NCI-H2029 (cell line): ENCODE measurements around the gene ZNF813.
"Not testable (repeated sequence)": the region's sequence is repeated elsewhere in the genome, so short reads cannot be mapped to it uniquely, and the experiment has no call there.

Experiments used
- DNase-seq: peaks from one replicate; lab custom pipeline; 2025; lab: John Stamatoyannopoulos, UW

Gene ZNF813

DNA sequence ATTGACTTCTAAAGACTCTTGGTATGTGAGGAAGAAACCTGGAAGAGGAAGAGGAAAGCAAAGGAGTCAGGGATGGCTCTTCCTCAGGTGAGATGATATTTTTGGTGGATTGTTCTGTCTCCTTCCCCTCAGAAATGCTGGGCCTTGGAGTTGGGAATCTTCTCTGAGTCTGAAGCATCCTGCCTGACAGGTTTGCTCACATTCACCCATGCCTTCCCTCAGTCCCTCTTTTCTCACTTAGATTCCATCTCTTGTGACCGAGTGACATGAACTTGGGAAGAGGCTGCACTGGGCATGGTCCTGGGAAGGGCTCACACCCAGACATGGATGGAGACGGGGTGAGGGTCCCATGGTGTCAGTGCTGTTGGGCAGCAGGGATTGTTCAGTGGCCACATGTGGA lies 16.2 kb downstream of the ZNF813 start:
- not testable (repeated sequence) for DNase-seq

DNA sequence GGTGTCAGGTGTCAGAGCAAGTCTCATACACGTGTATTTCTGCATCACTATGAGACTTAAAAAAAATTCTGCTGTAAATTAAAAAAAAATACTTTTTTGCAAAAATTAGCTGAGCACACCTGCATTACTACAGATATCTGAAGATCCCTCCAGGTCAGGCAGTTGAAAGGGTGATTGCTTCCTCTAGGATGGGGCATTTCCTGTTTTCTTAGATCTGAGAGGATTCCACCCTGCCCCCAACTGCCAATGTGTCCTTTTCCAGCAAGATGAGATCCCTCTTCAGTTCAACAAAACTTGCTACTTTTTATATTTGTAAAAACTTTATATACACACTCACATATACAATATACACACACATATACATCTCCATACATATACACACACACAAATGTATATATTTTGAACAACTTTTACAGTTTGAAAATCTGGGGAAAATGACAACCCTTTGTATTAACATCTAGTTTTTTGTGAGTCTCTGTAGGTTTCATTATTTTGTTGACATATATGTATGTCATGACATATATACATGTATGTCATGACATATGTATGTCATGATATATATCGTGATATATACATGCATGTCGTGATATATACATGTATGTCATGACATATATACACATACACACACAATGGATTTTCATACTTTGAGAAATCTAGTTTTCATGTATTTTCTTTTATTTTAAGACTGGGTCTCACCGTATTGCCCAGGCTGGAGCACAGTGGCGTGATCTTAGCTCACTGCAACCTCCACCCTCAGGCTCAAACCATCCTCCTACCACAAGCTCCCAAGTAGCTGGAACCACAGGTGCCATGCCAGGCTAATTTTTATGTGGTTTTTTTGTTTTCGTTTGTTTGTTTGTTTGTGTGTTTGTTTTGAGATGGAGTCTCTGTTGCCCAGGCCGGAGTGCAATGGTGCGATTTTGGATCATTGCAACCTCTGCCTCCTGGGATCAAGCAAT lies 17.8 kb downstream of the ZNF813 start:
- no peak for DNase-seq

DNA sequence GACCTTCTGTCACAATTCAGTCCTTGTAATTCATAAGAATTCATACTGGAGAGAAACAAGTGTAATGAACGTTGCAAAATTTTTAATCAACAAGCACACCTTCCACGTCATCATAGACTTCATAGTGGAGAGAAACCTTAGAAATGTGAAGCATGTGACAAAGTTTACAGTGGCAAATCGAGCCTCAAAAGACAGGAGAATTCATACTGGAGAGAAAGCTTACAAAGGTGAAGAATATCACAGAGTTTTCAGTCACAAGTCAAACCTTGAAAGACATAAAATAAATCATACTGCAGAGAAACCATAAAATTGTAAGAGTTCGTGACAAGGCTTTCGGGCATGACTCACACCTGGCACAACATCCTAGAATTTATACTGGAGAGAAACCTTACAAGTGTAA lies 24.6 kb downstream of the ZNF813 start:
- DNase-seq, result no peak

DNA sequence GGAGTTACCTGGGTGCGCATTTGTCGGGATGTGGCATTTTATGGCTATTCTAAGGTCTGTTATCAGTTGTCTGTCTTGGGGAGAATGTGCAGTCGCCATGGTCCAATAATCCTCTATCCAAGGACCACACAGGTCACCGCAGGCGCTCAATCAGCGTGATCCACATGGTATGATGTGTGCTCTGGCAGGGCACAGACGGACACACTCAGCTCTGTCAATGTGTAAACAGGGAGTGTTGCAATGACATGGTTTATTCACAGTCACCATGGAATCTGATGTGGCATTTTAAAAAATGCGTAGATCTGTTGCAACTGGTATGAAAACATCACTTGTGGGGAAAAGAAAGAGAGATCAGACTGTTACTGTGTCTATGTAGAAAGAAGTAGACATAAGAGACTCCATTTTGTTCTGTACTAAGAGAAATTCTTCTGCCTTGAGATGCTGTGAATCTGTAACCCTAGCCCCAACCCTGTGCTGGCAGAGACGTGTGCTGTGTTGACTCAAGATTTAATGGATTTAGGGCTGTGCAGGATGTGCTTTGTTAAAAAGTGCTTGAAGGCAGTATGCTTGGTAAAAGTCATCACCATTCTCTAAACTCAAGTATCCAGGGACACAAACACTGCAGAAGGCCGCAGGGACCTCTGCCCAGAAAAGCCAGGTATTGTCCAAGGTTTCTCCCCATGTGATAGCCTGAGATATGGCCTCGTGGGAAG lies 29.9 kb downstream of the ZNF813 start:
- not testable (repeated sequence) for DNase-seq

DNA sequence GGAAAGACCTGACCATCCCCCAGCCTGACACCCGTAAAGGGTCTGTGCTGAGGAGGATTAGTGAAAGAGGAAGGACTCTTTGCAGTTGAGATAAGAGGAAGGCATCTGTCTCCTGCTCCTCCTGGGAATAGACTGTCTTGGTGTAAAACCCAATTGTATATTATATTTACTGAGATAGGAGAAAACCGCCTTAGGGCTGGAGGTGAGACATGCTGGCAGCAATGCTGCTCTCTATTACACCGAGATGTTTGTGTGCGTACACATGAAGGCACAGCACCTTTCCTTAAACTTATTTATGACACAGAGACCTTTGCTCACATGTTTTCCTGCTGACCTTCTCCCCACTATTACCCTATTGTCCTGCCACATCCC lies 30.5 kb downstream of the ZNF813 start:
- DNase-seq, result not testable (repeated sequence)

DNA sequence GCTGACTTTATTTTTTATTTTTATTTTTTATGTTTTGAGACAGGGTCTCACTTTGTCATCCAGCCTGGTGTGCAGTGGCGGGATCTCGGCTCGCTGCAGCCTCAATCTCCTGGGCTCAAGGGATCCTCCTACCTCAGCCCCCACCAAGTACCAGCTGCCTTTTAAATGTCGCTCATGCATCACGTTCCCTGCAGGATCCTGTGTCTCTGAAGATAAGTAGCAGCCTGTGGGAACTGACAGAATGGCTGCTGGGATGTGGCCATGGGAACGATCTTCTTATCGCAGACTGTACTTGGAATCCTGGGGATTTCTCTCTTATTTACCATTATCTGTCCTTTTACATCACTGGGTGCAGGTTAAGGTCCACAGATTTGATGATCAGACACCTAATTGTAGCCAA lies 35.6 kb downstream of the ZNF813 start:
- not testable (repeated sequence) for DNase-seq

DNA sequence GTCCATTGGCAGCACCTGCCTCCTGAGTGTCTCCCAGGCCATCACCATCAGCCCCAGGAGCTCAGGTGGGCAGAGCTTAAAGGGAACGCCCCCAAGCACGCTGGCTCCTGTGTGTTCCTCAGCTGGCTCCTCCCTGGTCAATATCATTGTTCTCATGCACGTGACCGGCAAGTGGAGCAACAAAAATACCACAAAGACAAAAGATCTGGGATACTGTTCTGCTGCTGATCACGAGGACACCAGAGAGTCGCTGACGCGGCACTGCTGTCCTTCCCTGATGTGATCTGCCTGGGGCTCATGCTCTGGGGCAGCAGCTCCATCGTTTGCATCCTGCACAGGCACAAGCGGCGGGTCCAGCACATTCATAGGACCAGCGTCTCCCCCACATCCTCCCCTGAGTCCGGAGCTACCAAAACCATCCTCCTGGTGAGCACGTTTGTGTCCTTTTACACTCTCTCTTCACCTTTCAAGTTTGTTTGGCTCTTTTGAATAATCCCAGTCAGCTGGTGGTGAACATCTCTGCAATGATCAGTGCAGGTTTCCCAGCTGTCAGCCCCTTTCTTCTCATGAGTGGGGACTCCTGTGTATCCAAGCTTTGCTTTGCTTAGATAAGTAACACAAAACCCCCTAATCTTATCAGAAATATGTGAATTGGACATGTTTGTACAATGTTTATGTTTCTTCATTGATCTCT lies 36.3 kb downstream of the ZNF813 start:
- DNase-seq, result not testable (repeated sequence)

DNA sequence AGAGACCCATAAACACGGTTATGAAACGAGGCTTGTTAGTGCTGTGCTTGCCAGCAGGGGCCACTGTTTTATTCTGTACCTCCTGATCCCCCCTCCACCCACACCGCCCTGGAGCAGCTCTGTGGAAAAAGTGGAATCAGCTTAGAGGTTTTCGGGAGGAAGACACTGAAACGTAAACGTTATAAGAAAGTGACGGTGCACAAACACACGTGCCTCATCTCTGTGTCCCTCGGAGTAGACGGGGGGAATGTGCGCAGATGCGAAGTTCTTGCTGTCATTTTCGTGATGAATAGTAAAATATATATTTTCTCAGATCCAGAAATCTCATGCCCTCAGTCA lies 36.8 kb downstream of the ZNF813 start:
- not testable (repeated sequence) for DNase-seq

DNA sequence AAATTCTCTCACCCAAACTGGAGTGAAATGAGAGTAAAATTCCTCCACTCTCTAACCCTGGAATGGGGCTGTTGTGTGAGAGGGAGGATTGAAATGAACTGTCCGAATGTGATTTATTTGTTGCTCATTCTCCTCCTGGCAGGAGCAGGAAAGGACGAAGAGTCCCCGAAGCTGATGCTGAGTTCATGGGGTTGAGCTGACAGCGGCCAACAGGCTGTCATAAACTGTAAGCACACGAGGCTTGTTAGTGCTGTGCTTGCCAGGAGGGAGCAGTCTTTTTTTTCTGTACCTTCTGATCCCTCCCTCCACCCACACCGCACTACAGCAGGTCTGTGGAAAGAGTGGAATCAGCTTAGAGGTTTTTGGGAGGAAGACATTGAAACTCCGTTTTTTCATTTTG lies 37.4 kb downstream of the ZNF813 start:
- no peak for DNase-seq

DNA sequence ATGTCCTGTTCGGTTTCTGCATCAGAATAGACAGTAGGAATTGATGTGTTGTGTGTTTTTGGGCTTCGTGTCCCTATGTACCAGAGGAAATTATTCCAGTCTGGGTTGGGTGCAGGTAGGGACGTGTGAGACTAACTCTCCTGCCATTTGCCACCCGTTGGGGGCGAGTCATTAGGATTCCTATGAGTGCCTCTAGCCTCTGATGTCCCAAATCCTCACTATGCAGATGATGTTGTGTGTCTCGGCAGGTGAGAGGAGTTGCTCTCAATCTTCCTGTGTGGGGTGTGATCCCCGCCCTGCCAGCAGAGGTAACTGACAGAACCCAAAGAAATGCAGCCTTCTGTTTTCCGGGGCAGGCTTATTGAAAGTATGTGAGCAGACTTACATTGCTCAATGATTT lies 39.2 kb downstream of the ZNF813 start:
- no peak for DNase-seq

DNA sequence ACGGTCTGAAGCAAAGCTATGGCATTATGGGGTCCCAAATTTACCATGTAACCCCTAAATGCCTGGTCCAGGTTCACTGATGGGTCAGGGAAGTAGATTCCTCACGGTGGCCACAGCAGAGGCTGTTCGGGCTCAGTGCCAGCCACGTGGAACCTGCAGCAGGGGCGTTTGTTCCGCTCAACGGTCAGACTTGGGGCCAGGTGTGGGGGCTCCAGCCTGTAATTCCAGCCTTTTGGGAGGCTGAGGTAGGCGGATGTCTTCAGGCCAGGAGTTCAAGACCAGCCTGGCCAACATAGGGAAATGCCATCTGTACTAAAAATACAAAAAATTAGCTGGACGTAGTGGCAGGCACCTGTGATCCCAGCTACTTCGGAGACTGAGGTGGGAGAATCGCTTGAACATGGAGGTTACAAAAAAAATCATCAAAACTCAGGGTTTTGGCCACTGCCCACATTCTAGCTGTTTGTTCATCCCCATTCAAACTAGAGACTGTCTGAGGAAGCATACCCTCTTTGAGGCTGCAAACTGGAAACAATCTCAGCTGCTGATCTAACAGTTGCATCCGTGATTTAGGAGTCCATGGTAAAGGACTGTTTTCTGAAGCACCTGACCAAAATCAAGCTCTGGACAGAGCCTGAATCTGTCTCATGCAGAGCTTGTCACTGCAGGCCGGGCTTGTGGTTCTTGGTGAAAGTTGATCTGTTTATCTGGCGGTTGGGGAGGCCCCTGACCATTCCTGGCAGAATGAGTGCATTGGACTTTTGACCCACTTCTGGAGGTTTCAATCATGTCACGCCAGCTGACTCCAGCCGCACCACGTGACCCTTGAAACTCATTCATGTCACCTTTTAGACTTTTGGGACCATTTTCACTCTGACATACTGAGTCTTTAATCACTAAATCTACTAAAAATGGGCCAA lies 40.2 kb downstream of the ZNF813 start:
- DNase-seq, result no peak

DNA sequence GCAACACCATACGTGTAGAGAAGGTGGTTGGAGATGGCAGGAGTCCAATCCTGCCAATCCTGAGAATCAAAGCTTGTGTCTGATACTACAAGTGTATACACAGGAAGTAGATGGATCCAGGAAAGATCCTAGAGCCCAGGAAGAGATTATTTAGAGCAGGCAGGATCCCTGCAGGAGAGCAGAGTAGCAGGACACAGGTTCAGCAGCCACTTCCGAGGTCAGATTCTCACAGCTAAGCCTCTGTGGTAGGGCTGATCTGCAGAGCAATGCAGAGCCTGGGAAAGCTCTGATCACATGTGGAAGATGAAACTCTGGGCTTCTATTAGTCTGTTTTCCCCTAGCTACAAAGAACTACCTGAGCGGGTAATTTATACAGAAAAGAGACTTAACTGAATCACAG lies 41.9 kb downstream of the ZNF813 start:
- no peak for DNase-seq

DNA sequence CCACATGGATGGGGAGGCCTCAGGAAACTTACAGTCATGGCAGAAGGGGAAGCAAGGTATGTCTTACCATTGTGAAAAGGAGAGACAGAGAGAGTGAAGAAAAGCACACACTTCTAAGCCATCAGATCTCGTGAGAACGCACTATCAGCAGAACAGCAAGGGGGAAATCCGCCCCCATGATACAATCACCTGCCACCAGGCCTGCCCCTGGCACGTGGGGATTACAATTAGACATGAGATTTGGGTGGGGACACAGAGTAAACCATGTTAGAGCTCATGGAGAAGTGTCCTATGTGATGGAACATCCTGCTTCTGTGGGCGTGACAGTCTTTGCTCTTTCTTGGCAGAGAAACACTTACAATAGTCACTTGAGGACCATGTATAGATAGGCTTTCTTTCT lies 42.3 kb downstream of the ZNF813 start:
- no peak for DNase-seq

DNA sequence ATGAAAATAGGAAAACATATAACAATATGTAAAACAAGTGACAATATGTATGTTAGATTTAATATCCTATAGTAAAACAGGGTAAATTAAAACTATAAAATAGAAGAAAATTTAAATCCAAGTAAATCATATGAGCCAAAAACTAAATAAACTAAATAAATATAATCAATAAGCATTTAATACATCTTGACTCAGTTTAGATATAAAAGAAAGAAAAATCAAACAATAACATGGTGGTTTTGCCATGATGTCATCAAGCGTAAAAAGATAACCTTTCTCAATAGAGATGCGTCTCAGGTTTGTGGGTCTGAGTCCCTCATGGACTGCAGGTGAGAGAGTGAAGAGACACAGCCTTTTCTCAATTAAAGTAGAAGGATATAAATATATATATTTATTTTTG lies 43.8 kb downstream of the ZNF813 start:
- no peak for DNase-seq

DNA sequence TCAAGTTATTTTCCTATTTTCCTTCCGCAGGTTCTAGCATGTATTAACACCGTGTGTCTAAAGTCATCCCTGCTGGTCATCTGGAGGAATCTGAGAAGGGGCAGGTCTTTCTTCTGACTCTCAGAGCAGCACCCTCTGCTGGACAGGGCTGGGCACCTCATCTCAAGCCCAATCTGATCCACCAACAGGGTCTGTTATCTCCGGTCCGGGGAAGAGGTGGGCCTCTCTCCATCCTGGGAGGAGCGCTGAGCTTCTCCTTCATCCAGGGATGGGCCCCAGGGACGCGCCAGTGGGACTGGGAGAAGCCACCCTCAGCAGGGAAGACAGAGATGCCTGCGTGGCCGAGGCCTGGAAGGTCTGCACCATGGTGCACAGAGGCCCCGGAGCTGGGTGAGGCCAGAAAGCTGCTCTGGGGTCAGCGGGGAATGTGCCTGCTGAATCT lies 44.4 kb downstream of the ZNF813 start:
- DNase-seq, result peak; percentile 10

DNA sequence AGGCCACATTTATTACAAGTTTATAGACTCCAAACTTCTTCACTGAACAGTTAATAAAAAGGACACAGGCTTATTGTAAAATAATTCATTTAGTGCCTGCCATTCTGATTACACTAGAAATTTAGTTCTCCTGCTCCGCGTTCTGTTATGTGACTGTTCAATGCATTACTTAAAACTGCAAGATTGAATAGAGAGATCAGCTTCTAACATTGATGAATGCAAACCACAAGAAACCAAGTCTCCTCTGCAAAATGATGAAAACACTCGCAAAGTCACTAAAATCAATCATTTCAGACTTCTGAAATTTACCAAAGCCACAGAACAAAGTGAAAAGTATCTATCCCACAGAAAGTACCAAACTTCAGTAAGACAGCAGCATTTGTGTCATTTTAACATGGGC lies 47.5 kb downstream of the ZNF813 start:
- DNase-seq, result not testable (repeated sequence)

DNA sequence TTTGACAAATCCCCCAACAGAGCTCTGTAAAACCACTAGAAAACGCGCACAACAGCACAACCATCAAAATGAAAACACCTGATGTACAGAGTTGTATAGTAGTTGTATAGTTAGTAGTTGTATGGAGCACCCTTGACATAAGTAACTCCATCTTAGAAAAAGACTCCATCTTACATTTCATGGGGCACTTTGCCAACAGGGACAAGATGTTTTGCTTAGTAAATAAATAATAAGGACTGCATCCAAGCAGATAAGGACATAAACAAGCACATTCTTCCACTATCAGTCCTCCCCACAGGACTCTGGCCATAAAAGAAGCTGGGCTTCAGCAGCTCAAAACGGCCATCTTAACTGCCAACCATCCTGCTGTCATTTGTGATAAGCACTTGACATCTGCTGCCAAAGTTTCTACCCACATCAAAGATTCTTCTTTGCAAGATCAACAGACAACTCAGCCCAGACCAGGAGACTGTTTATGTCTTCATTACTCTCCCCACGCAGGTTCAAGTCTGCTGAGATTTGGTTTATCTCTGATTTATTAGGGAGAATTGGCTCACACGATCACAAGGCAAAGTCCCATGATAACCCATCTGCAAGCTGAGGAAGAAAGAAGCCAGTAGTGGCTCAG lies 49.7 kb downstream of the ZNF813 start:
- no peak for DNase-seq

DNA sequence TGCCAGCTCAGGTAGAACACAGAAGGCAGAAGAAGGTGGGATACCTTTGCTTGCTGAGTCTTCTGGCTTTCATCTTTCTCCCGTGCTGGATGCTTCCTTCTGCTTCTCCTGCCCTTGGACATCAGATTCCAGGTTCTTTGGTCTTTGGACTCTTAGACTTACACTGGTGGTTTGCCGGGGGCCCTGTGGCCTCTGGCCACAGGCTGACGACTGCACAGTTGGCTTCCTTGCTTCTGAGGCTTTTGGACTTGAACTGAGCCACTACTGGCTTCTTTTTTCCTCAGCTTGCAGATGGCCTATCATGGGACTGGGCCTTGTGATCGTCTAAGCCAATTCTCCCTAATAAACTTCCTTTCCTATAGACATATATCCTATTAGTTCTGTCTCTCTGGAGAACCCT lies 50.6 kb downstream of the ZNF813 start:
- DNase-seq, result no peak

DNA sequence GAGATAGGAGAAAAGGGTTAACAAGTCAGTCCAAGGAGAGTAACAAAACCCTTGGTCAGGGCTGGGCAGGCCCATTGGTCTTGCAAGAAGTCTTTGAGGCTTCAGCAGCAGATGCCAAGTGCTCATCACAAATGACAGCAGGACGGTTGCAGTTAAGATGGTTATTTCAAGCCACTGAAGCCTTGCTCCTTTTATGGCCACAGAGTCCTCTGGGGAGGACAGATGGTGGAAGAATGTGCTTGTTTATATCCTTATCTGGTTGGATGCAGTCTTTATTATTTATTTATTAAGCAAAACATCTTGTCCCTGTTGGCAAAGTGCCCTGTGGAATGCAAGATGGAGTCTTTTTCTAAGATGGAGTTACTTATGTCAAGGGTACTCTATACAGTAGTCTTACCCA lies 51.2 kb downstream of the ZNF813 start:
- DNase-seq, result no peak

DNA sequence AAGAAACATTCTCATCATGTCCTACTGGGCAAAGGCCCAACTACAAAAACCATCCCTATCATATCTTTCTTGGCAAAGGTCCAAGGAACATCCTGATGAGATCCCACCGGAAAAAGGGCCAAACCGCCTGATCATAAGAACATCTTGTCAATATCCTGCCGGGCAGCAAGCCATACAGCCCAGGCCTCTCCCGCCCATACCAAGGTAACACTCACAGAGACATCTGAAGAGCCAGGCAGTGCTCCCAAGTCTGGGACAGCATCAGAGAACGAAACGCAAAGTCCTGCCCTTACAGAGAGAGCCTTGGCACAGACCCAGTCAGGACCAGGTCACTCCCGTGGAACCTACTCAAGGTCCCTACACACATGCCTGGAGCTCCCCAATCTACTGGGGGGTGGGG lies 51.9 kb downstream of the ZNF813 start:
- DNase-seq, result peak; percentile 47

DNA sequence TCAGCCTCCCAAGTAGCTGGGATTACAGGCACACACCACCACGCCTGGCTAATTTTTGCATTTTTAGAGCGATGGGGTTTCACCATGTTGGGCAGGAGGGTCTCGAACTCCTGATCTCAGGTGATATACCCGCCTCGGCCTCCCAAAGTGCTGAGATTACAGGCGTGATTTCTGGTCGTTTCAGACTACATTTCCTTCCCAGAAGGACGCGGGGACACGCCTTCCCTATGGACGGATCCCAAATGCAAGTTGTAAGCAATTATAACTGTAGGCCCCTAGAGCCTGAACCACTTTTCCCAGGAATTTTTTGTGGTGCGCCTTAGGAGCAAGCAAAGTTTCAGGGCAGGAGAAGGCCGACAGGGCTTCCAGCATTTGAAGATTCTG lies 52.6 kb downstream of the ZNF813 start:
- DNase-seq, result no peak
